Measurements from ENCODE around the gene PIK3R3.

- TF ChIP-seq CREB1 (IDR thresholded peaks at IDR 0.05; ENCODE audit: low read depth) (no peak), YY1 (IDR thresholded peaks at IDR 0.05; ENCODE audit: low read depth) (peak; percentile 33; the same call in 1 of the 2 replicates), EP300 (IDR thresholded peaks at IDR 0.05; ENCODE audit: borderline replicate concordance) (no peak; the same call in 1 of the 2 replicates), TAF1 (IDR thresholded peaks at IDR 0.05; ENCODE audit: low read depth) (no peak), RAD21 (IDR thresholded peaks at IDR 0.05; ENCODE audit: low read depth) (peak; percentile 7; the same call in 1 of the 2 replicates), EGR1 (IDR thresholded peaks at IDR 0.05) (no peak), ZBTB7A (IDR thresholded peaks at IDR 0.05; ENCODE audit: low read depth) (no peak), REST (IDR thresholded peaks at IDR 0.05; ENCODE audit: low read depth) (no peak), FOXM1 (IDR thresholded peaks at IDR 0.05; ENCODE audit: borderline replicate concordance, low read depth) (no peak), TCF12 (IDR thresholded peaks at IDR 0.05; ENCODE audit: low read depth) (no peak), NFIC (IDR thresholded peaks at IDR 0.05) (no peak), TEAD4 (IDR thresholded peaks at IDR 0.05) (peak; percentile 40; the same call in 1 of the 2 replicates)
- TF ChIP-seq, protein P1, sequence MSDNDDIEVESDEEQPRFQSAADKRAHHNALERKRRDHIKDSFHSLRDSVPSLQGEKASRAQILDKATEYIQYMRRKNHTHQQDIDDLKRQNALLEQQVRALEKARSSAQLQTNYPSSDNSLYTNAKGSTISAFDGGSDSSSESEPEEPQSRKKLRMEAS (IDR thresholded peaks at IDR 0.05): peak; percentile 84
Measured at GRCh38 chr1:46175243-46175642, 42.8 kb upstream of the PIK3R3 start.

Measured in Ishikawa (cell line).